ENCODE results near the gene DNM3.

The DNM3 gene

DNA sequence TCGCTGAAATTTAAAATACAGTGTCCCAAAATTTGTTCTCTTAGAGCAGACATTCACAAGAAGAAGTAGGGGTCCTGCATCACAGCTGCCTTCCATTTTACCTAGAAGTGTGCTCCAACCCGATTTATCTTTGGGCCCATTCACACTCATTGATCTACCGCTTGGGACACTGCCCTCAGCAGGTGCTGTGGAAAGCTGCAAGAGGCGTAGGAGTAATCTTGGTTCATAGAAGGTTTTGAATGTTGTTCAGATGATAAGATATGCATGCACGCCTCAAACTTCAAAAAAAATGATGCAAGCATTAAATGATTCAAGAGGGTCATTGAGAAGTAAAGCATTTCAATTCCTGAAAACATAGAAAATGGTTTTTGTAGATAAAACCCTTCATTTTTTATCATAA is 560.6 kb downstream of the DNM3 start:
- no peak for DNase-seq
- in situ Hi-C loops (cut with HindIII; ENCODE audit: low pct_ligation_motif_present, low sequenced_read_pairs) = loop anchor here (25.0 kb wide), 1 partner anchor 390 kb away; no protein-coding TSS in a partner anchor
- no peaks in the 10 kb centered on the region for H3K27me3 ChIP-seq (replicated peaks)
- TF ChIP-seq, protein P1, sequence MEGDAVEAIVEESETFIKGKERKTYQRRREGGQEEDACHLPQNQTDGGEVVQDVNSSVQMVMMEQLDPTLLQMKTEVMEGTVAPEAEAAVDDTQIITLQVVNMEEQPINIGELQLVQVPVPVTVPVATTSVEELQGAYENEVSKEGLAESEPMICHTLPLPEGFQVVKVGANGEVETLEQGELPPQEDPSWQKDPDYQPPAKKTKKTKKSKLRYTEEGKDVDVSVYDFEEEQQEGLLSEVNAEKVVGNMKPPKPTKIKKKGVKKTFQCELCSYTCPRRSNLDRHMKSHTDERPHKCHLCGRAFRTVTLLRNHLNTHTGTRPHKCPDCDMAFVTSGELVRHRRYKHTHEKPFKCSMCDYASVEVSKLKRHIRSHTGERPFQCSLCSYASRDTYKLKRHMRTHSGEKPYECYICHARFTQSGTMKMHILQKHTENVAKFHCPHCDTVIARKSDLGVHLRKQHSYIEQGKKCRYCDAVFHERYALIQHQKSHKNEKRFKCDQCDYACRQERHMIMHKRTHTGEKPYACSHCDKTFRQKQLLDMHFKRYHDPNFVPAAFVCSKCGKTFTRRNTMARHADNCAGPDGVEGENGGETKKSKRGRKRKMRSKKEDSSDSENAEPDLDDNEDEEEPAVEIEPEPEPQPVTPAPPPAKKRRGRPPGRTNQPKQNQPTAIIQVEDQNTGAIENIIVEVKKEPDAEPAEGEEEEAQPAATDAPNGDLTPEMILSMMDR (IDR thresholded peaks at IDR 0.05; ENCODE audit: low read depth, low read length, missing control alignments) = peak; percentile 42
- no peak overlapping the region for H3K27ac ChIP-seq
- no peaks in the 10 kb centered on the region for H3K36me3 ChIP-seq (replicated peaks)
- no peak overlapping the region for H3K4me3 ChIP-seq (ENCODE audit: low read depth, low read length)

DNA sequence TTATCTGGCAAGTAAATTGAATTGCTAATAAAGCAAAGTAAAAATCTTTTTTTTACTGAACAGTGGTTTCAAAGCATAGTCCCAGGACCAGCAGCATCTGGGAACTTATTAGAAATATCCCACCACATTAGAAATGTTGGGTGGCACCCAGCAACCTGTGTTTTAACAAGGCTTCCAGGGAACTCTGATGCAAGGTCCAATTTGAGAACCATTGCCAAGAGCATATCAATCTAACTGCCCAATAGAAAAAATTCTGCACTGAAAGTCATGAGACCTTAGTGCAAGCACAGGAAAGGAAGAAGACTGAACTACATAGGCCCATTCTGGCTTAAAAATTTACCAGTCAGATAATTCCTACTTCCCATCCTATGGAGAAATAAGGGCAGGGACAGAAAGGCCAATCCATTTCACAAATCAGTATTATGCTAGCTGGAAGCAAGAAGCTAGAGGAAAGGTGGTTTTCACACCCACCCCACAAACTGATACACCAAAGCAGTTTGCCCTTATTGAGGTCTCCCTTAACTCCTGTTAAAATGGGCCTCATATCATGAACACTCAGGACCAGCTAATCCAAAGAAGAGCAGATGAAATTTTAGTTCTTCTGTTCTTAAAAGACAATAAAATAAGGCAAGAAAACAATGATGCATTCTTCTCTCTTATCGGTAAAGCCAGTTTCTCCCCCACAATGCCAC is 561.7 kb downstream of the DNM3 start:
- in situ Hi-C loops (cut with HindIII; ENCODE audit: low pct_ligation_motif_present, low sequenced_read_pairs) = loop anchor here (25.0 kb wide), 1 partner anchor 391 kb away; no protein-coding TSS in a partner anchor
- no peak overlapping the region for H3K27ac ChIP-seq
- H3K27me3 ChIP-seq (replicated peaks) = no peaks in the 10 kb centered on the region
- H3K36me3 ChIP-seq (replicated peaks) = no peaks in the 10 kb centered on the region
- TF ChIP-seq, protein P1 (IDR thresholded peaks at IDR 0.05; ENCODE audit: low read depth, low read length, missing control alignments) = no peak
- H3K4me3 ChIP-seq (ENCODE audit: low read depth, low read length) = no peak overlapping the region
- no peak for DNase-seq

DNA sequence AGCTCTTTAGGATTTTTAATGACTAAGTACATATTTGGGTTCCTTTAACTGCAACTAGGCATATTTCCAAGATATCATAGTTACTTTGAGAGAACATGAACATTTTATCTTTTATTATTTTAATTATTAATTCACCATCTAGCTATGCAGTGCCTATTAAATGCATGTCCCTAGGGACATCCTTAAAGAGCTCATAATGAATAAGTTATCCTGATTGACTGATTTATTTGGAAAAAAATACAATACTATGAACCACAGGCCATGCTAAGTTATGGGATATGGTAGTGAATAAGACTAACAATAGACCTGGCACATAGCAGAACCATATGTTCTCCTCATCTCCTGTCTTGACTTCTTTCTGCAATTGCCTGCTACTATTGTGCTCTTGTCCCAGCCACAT is 562.8 kb downstream of the DNM3 start:
- no peak overlapping the region for H3K27ac ChIP-seq
- TF ChIP-seq, protein P1 (IDR thresholded peaks at IDR 0.05; ENCODE audit: low read depth, low read length, missing control alignments) = no peak
- H3K4me3 ChIP-seq (ENCODE audit: low read depth, low read length) = no peak overlapping the region
- no peaks in the 10 kb centered on the region for H3K27me3 ChIP-seq (replicated peaks)
- H3K36me3 ChIP-seq (replicated peaks) = no peaks in the 10 kb centered on the region
- no peak for DNase-seq
- in situ Hi-C loops (cut with HindIII; ENCODE audit: low pct_ligation_motif_present, low sequenced_read_pairs) = loop anchor here (25.0 kb wide), 1 partner anchor 392 kb away; no protein-coding TSS in a partner anchor

DNA sequence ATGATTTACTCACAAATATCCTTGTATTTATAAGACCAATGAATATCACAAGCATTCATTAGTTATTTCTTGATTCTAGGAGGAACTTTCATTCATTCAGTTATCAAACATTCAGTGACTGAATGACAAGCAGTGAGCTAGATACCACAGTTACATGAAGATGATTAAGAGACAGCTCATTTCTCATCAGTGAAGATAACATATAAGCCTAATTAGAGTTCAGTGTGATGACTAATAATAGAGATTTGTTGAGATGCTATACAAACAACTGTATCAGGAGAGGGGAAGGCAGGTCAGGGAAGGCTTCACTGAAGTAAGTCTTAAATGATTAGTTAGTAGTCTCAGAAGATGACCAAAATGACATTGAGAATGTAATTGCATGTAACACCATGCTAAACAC is 564.6 kb downstream of the DNM3 start:
- Histone ChIP-seq H3K27me3 (replicated peaks) (no peaks in the 10 kb centered on the region), H3K4me3 (ENCODE audit: low read depth, low read length) (no peak overlapping the region), H3K36me3 (replicated peaks) (no peaks in the 10 kb centered on the region), H3K27ac (no peak overlapping the region)
- TF ChIP-seq, protein P1 (IDR thresholded peaks at IDR 0.05; ENCODE audit: low read depth, low read length, missing control alignments) = no peak
- in situ Hi-C loops (cut with HindIII; ENCODE audit: low pct_ligation_motif_present, low sequenced_read_pairs) = loop anchor here (25.0 kb wide), 1 partner anchor 394 kb away; no protein-coding TSS in a partner anchor
- DNase-seq = no peak

DNA sequence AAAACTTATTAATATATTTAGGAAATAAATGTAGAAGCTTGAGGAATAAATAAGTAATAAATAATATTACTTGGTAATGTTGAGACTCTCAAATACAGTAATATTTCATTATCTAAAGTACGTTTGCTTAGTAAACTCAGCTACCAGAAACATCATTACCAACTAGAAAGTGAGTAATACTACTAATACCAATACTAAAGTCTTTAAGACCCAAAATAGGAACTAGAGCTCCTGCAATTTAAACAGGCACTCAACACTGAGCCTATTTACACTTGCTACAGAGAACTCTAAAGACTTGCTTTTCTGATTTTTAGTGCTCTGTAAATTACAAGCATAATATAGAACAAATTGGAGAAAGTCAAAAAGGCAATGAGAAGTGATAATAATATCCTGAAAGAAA is 565.7 kb downstream of the DNM3 start:
- no peak for DNase-seq
- Histone ChIP-seq H3K27me3 (replicated peaks) (no peaks in the 10 kb centered on the region), H3K4me3 (ENCODE audit: low read depth, low read length) (no peak overlapping the region), H3K36me3 (replicated peaks) (no peaks in the 10 kb centered on the region), H3K27ac (no peak overlapping the region)
- in situ Hi-C loops (cut with HindIII; ENCODE audit: low pct_ligation_motif_present, low sequenced_read_pairs) = loop anchor here (25.0 kb wide), 1 partner anchor 395 kb away; no protein-coding TSS in a partner anchor
- TF ChIP-seq, protein P1 (IDR thresholded peaks at IDR 0.05; ENCODE audit: low read depth, low read length, missing control alignments) = no peak

All from brain microvascular endothelial cell (primary cell).